ENCODE results near the gene WDFY2.
A peak's percentile ranks its signal among the peaks of the same experiment; 100 is the strongest.

DNA sequence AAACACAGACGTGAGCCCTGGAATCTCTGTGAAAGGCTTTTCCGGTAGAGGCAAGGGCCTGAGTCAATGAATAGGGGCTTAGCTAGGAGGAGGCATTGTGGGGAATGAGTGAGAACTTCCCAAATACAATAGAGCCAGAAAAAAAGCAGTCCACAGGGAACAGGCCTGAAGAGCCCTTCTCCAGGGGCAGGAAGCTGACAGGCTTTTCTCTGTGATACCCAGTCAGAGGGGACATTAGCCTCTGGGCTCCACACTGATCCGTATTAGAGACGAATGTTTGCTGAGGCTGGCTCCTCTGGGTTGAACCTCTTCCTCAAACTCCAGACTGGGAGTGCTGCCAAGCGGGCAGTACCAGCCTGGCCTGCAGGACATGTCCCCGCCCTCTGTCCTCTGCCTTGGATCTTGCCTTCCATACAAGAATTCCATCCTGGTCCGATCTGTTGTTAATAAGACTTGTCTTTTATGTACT is 217.4 kb downstream of the WDFY2 start:
- TF ChIP-seq POLR2A (IDR thresholded peaks at IDR 0.05), result no peak
- TF ChIP-seq, protein P1, sequence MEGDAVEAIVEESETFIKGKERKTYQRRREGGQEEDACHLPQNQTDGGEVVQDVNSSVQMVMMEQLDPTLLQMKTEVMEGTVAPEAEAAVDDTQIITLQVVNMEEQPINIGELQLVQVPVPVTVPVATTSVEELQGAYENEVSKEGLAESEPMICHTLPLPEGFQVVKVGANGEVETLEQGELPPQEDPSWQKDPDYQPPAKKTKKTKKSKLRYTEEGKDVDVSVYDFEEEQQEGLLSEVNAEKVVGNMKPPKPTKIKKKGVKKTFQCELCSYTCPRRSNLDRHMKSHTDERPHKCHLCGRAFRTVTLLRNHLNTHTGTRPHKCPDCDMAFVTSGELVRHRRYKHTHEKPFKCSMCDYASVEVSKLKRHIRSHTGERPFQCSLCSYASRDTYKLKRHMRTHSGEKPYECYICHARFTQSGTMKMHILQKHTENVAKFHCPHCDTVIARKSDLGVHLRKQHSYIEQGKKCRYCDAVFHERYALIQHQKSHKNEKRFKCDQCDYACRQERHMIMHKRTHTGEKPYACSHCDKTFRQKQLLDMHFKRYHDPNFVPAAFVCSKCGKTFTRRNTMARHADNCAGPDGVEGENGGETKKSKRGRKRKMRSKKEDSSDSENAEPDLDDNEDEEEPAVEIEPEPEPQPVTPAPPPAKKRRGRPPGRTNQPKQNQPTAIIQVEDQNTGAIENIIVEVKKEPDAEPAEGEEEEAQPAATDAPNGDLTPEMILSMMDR (IDR thresholded peaks at IDR 0.05), result peak in 1 of 5 experiments; percentile 36

All from tibial nerve (tissue), 3 donors.